Prostate gland (tissue), 2 donors: ENCODE measurements around the gene TMEM212. TPM values are rescaled to one million over a fixed set of nuclear protein-coding genes. Genes with fewer than 3 reads are reported as not detected.

Experiments used
- DNase-seq: peaks from one replicate; pipeline ENCODE4 v3.0.0-alpha.2; 2019; ENCODE audit warnings: low spot score
- H3K27ac ChIP-seq, 2 donors: fragments of 200-600 bp; sonication (generic); 2 replicates each; pipeline ENCODE4 v1.5.1; 2017 to 2019
- H3K27me3 ChIP-seq: fragments of 200-600 bp; sonication (generic); replicated peaks from 2 replicates; pipeline ENCODE4 v1.5.1; 2019; ENCODE audit not compliant: insufficient read depth
- H3K36me3 ChIP-seq, 2 donors: fragments of 200-600 bp; sonication (generic); 1 replicate in 1 of 2; 2 replicates in 1 of 2; pipeline versions ENCODE4 v1.5.1 to v1.8.1; 2017 to 2019
- H3K4me1 ChIP-seq: fragments of 200-600 bp; sonication (generic); replicated peaks from 2 replicates; pipeline ENCODE4 v1.5.1; 2019
- H3K4me3 ChIP-seq, 2 donors: fragments of 200-600 bp; sonication (generic); 2 replicates each; pipeline ENCODE4 v1.5.1; 2017 to 2019
- H3K9me3 ChIP-seq: fragments of 200-600 bp; sonication (generic); 2 replicates; pipeline ENCODE4 v1.5.1; 2017
- POLR2A ChIP-seq: fragments of 450-650 bp; IDR thresholded peaks from one replicate; pipeline ENCODE4 v1.6.1; 2016; ENCODE audit warnings: antibody characterized with exemption, mild to moderate bottlenecking
- POLR2AphosphoS5 ChIP-seq: sonication (generic); formaldehyde crosslinking; IDR thresholded peaks from one replicate; pipeline ENCODE4 v1.6.1; 2017; ENCODE audit warnings: antibody characterized with exemption
- WGBS: methylation state at CpG from one replicate; pipeline ENCODE4 v1.1.5; 2018; 5-methylcytosine and 5-hydroxymethylcytosine counted together
- intact Hi-C: fragments of 100-400 bp; cut with DNase I; formaldehyde crosslinking; loops from one replicate; pipeline ENCODE4 v1.14.2; 2022
- total RNA-seq, 2 donors: library from RNA; depleted of rRNA; stranded (reverse); fragments of >200 nt; gene quantifications; one replicate each; pipeline ENCODE4 v1.1.0, GENCODE V29; 2016
- TF ChIP-seq, protein P1 (sequence below), 4 experiments: fragments of 200-600 bp in 2 of 4; fragments of 450-650 bp in 2 of 4; sonication (generic) in 2 of 4; IDR thresholded peaks; 1 replicate in 3 of 4; 2 replicates in 1 of 4; pipeline ENCODE4 v1.5.1; 2016 to 2019; ENCODE audit warnings: antibody characterized with exemption in 4 of 4, mild to moderate bottlenecking in 2 of 4, moderate library complexity in 2 of 4

Gene TMEM212
- total RNA-seq, 2 donors from 2014 or later: not detected

DNA sequence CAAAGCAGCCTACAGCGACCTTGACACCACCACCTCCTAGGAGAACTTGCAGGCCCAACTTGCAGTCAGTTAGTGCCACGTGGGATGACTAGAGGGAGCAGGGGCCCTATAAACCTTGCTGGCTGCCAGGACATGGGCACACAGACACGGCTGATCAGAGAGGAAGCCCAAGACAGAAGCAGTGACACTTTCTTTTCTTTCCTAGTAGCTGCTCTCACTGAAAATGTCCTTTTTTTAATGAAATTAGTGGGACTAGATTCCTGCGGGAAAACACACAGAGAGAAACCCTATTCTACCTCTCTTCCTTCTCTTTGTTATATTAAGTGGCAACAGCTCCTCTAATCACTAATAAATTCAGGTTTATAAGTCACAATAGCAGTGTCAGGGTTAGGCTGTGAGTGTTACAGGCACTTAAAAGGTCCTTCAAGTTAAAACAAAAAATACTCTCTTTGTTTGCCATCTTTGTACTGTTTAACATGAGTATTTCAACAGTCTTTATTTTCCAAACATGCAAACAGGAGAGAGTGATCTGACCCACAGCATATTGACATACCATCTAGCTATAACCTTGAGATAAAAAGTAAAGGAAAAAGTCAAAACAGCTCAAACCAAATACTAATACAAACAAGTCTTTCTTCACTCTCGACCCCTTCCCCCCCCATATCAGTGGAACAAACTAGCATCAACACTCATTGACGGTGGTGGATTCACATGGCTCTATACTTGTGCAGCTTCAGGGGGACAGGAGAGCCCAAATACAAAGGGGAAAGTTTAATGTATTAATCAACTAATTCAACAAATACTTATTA is 2.1 kb upstream of the TMEM212 start:
- Histone ChIP-seq H3K36me3 (no peaks in the 10 kb centered on the region), H3K27ac (no peak overlapping the region), H3K9me3 (no peaks in the 10 kb centered on the region), H3K4me1 (no peaks in the 10 kb centered on the region), H3K4me3 (no peak overlapping the region), H3K27me3 (no peaks in the 10 kb centered on the region)
- no peak for DNase-seq
- TF ChIP-seq POLR2AphosphoS5: no peak
- TF ChIP-seq, protein P1, sequence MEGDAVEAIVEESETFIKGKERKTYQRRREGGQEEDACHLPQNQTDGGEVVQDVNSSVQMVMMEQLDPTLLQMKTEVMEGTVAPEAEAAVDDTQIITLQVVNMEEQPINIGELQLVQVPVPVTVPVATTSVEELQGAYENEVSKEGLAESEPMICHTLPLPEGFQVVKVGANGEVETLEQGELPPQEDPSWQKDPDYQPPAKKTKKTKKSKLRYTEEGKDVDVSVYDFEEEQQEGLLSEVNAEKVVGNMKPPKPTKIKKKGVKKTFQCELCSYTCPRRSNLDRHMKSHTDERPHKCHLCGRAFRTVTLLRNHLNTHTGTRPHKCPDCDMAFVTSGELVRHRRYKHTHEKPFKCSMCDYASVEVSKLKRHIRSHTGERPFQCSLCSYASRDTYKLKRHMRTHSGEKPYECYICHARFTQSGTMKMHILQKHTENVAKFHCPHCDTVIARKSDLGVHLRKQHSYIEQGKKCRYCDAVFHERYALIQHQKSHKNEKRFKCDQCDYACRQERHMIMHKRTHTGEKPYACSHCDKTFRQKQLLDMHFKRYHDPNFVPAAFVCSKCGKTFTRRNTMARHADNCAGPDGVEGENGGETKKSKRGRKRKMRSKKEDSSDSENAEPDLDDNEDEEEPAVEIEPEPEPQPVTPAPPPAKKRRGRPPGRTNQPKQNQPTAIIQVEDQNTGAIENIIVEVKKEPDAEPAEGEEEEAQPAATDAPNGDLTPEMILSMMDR (IDR thresholded peaks at IDR 0.05): no peak
- TF ChIP-seq POLR2A: no peak
- intact Hi-C loops: no loop called here
- WGBS: 68% methylated on average over 6 of the region's 6 CpGs

DNA sequence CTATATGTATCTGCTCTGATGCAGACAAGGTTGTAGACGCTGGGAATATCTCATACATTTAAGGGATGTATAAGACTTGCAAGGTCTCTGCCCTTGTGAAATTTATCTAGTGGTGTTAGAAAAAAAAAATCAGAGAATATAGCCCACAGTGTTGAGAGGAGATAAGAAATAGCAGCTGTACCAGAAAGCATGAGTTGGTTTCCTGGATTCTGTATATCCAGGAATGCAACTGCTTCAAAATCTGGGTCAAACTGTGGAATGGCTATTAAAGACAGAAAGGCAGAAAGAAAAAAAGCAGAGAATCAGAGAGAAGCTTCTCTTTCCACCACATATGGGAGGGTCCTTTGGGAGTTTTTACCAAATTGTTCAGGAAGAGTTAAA is 1.5 kb upstream of the TMEM212 start:
- Histone ChIP-seq H3K36me3 (no peaks in the 10 kb centered on the region), H3K27ac (no peak overlapping the region), H3K4me3 (no peak overlapping the region), H3K27me3 (no peaks in the 10 kb centered on the region), H3K9me3 (no peaks in the 10 kb centered on the region), H3K4me1 (no peaks in the 10 kb centered on the region)
- intact Hi-C loops: no loop called here
- DNase-seq: no peak
- no peak for TF ChIP-seq POLR2A
- TF ChIP-seq POLR2AphosphoS5: no peak
- TF ChIP-seq, protein P1 (IDR thresholded peaks at IDR 0.05): no peak
- 91% methylated on average over 1 of the region's 1 CpG for WGBS

DNA sequence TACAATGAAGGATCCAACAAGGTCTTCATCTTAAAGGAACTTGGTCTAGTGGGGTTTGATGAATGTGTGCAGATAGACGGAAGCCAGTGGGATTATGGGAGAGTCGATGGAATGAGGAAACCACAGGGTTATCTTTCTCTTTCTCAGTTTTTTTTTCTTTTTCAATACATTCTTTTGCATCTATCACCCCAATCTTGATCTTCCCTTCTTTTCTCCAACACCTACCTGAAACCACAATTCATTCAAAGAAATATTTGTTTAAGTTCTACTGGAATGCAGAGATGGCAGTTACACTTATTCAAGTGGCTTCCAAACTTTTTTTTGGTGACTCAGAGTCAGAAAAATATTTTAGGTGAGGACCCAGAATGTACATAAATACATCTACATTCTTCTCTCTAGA is 1.7 kb downstream of the TMEM212 start:
- Histone ChIP-seq H3K9me3 (no peaks in the 10 kb centered on the region), H3K27ac (no peak overlapping the region), H3K4me1 (no peaks in the 10 kb centered on the region), H3K36me3 (no peaks in the 10 kb centered on the region), H3K27me3 (no peaks in the 10 kb centered on the region), H3K4me3 (no peak overlapping the region)
- no peak for TF ChIP-seq POLR2AphosphoS5
- TF ChIP-seq POLR2A: no peak
- TF ChIP-seq, protein P1 (IDR thresholded peaks at IDR 0.05): no peak
- WGBS: 65% methylated on average over 2 of the region's 2 CpGs
- intact Hi-C loops: no loop called here
- DNase-seq: no peak

DNA sequence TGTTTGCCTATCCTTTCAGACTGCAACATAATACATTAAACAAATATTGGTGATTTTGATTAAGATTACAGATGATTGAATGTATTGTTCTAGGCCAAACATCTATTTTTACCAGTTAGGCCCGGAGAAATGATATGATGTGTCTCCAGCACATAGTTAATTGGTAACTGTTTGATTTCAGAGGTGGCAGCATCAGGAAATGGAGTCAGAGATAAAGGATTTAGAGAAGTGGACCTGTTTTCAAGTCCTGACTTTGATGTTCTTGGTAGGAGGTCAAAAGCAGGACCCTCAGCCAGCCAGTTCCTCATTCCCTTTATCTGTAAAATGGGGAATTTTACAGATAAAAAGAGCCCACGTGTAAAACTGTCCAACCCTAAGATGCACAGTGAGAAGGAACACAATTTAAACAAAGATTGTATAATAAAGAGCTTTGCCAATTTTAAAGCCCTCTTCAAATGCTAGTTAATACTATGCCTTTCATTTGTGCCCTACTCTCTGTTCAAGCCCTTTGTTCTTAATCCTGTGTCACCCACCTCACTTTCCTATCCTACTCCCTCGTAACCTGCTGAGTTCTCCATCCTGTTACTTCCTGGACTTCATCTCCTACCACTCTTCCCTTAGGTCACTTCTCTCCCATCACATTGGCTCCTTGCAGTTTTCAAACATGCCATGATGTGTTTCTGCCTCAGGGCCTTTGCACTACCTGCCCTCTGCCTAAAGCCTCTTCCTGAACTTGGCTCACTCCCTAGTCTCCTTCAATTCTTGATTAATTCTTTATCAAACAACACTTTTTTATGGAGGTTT is 2.5 kb downstream of the TMEM212 start:
- 57% methylated on average over 3 of the region's 3 CpGs for WGBS
- H3K4me1 ChIP-seq: no peaks in the 10 kb centered on the region
- intact Hi-C loops: no loop called here
- H3K36me3 ChIP-seq: no peaks in the 10 kb centered on the region
- no peak overlapping the region for H3K27ac ChIP-seq
- no peaks in the 10 kb centered on the region for H3K27me3 ChIP-seq
- no peak overlapping the region for H3K4me3 ChIP-seq
- TF ChIP-seq POLR2AphosphoS5 (no peak), POLR2A (no peak)
- TF ChIP-seq, protein P1 (IDR thresholded peaks at IDR 0.05): no peak
- no peak for DNase-seq
- no peaks in the 10 kb centered on the region for H3K9me3 ChIP-seq
